ENCODE data around the gene BRAT1.

The BRAT1 gene

DNA sequence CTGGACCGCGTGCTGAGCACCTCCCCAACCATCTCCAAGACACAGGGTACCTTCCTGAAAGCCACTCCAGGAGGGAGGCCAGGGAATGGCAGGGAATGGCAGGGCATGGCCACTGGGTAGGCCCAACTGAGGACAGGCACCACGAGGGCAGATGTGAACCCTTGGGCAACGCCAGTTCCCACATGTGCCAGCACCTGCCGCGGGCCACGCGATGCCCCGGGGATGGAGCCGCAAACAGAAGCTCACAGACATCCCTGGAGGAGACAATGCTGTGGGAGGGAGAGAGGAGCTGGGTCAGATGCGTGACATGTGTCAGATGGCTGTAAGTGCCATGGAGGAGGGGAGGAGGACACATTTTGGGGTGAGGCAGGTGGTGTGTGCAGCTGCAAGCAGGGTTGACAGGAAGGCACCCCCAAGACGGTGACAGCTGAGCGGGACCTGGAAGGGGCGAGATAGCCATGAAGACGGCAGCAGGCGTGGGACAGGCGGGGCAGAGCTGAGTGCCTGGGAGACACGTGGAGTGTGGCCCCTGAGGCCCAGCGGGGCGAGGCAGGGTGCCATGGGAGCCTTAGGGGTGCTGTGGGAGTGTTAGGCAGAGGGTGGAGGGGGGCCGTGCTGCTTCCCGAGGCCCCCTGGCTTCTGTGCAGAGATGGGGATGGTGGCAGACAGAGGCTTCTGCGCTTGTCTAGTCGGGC is 31.1 kb upstream of the BRAT1 start:
- in situ Hi-C loops (cut with MboI; ENCODE audit: low pct_unique_long_range_greater_than_20kb, low sequenced_read_pairs), result no loop called here
- DNase-seq, result no peak

DNA sequence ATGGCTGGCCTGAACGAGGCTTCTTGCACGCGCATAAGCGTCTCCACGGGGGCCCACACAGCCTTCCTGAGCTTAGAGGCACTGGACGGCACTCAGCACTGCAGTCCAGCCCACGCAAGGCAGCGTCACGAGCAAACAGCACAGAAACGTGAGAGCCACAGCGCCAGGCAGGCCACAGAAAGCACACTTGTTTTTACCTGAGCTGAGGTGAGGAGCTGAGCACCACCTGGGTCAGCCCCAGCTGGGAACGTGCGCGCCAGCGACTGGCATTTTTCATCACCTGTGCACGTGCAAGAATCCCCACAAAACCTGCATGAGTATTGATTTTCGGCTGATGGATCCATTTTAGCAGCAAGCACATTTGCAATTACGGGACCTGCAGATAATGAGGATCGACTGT is 30.1 kb upstream of the BRAT1 start:
- in situ Hi-C loops (cut with MboI; ENCODE audit: low pct_unique_long_range_greater_than_20kb, low sequenced_read_pairs), result no loop called here
- DNase-seq, result no peak

DNA sequence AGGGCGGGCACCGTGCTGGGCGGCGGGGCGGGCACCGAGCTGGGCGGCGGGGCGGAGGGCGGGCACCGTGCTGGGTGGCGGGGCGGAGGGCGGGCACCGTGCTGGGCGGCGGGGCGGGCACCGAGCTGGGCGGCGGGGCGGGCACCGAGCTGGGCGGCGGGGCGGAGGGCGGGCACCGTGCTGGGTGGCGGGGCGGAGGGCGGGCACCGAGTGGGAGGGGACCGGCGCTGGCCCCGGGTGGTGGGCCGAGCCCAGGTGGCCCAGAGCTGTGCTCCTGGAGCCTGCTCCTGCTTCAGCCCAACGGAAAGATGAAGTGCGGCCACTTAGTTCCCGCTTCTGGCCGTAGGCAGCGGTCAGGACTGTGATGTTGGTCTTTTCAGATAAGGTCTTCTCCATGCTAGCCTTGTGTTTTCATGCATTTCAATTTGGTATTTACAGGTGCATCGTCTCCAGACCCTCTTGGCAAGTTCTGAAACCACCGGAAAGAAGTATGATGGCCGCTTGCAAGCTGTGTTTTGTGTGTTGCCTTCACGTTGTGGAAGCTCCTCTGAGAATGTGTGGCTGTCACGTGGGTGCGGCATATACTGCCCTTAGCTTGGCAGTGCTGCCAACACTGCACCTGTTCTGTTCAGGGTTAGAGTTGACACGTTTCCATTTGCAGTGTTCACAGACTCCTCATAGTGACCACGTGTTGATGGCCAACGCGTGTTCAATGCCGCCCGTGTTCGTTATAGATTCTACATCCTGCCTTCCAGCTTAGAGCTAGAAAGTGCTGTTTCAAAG is 28.7 kb upstream of the BRAT1 start:
- in situ Hi-C loops (cut with MboI; ENCODE audit: low pct_unique_long_range_greater_than_20kb, low sequenced_read_pairs), result no loop called here
- DNase-seq, result no peak

DNA sequence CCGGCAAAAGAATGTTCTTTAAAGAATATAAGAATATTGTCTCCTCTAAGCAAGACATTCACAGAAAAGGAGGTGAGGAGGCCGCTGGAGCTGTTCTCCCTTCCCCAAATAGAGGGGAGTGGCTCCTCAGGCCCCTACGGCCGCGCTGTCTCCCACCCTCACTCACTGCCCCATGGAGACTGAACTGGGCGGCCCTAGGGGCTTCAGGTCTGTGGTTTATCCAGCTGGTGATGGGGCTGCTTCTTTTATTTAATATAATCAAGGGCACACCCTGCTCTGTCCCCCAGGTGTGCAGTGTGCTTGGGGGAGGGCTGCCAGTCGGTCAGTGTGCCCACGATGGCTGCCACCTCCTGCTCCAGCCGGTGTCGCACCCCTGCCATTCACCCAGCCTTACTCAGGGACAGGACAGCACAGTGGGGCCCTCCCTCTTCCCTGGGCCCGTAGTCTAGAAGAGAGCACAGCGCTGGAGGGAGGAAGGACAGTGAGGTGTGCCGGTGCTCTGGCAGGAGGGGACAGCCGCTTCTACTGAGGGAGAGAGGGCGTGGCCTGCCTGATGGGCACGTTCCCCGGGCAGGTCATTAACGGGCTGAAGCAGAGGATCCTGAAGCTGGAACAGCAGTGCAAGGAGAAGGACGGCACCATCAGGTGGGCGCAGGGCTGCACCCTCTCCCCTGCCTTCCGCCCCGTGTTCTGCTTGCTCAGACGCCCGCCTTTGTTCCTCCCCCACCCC is 26.8 kb upstream of the BRAT1 start:
- in situ Hi-C loops (cut with MboI; ENCODE audit: low pct_unique_long_range_greater_than_20kb, low sequenced_read_pairs), result no loop called here
- DNase-seq, result no peak

DNA sequence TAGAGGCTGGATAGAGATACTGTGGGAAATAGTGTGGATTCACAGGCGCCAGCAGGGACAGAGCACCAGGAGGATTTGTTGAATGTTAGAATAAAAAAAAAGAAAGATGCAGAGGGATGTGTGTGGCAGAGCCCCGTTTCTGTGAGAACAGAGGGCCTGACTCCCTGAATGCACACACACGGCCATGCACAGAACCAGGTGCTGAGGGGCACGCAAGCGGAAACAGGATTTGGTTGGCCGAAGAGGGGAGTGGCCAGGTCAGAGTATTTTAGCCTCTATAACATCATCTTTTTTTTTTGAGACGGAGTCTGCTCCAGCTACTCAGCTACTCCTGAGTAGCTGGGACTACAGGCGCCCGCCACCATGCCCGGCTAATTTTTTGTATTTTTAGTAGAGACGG is 25.3 kb upstream of the BRAT1 start:
- in situ Hi-C loops (cut with MboI; ENCODE audit: low pct_unique_long_range_greater_than_20kb, low sequenced_read_pairs), result no loop called here

DNA sequence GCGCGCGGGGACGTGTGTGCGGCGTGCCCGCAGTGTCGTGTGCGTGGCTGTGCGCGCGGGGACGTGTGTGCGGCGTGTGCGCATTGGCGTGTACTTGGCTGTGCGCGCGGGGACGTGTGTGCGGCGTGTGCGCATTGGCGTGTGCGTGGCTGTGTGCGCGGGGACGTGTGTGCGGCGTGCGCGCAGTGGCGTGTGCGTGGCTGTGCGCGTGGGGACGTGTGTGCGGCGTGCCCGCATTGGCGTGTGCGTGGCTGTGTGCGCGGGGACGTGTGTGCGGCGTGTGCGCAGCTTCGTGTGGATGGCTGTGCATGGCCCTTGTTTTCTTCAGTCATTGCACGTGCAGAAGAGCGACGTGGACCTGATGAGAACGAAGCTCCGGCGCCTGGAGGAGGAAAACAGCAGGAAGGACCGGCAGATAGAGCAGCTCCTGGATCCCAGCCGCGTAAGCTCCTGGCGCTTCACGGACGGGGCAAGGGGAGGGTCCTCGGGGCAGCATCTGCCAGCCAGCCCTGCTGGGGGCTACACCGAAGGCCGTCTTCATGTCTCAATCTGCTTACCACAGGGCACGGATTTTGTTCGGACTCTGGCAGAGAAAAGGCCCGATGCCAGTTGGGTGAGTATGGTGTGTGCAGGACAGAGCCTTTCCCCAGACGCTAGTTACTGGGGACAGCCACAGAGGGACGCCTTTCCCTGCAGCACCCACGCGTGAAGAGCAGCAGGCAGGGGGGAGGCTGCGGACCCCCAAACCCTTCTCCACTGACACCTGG is 22.8 kb upstream of the BRAT1 start:
- DNase-seq, result no peak
- in situ Hi-C loops (cut with MboI; ENCODE audit: low pct_unique_long_range_greater_than_20kb, low sequenced_read_pairs), result no loop called here

More for the DNA sequence above, 25.3 kb upstream of the BRAT1 start:
- no peak for DNase-seq

DNA sequence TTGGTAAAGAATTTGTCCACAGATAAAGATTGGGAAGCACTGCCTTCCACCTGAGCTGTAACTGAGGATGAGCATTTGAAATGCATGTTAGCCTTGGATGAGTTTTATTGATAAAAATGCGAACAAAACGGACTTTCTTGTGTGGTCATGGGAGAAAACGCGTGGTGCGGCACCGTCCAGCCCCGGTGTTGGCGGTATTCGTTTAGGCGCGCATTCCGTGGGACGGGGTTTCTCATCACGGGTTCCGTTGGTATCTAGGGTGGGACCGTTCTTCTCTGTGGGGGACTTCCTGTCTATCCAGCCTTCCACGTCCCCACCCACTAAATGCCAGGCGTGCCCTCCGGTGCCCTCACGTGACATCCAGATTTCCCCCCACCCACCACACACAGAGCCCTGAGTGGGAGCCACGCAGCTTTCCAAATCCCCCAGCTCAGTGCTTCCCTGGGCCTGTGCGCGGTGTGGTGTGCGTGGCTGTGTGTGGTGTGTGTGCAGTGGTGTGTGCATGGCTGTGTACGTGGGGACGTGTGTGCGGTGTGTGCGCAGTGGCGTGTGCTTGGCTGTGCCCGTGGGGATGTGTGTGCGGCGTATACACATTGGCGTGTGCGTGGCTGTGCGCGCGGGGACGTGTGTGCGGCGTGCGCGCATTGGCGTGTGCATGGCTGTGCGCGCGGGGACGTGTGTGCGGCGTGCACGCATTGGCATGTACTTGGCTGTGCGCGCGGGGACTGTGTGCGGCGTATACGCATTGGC is 21.6 kb upstream of the BRAT1 start:
- no peak for DNase-seq
- in situ Hi-C loops (cut with MboI; ENCODE audit: low pct_unique_long_range_greater_than_20kb, low sequenced_read_pairs), result no loop called here

DNA sequence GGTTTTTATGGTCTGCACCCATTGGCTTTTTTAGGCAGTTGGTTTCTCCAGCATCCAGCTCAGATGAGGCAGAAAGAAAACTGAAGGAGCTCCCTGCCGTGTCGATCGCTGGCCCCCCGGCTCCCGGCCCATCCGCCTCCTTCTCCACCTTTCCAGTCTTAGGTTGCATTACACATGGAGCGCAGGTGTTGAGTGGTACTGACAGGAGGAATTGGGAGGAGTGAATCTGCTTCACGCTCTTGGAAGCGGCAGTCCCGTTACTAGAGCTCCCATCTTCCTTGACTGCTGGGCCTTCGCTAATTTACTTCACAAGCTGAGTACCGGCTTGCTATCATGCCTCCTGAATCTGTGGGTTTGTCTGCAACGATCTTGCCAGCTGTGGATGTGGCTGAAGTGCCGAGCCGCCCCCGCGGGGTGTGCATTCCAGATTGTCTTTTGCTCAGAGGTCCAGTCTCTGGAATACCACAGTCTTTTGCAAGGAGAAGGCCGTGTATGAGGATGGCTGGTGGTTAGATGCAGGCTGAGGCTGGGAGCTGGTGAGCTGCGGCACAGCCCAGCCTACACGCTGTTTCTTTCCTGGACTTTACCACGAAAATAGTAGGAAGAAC is 20.5 kb upstream of the BRAT1 start:
- in situ Hi-C loops (cut with MboI; ENCODE audit: low pct_unique_long_range_greater_than_20kb, low sequenced_read_pairs), result no loop called here
- DNase-seq, result no peak

DNA sequence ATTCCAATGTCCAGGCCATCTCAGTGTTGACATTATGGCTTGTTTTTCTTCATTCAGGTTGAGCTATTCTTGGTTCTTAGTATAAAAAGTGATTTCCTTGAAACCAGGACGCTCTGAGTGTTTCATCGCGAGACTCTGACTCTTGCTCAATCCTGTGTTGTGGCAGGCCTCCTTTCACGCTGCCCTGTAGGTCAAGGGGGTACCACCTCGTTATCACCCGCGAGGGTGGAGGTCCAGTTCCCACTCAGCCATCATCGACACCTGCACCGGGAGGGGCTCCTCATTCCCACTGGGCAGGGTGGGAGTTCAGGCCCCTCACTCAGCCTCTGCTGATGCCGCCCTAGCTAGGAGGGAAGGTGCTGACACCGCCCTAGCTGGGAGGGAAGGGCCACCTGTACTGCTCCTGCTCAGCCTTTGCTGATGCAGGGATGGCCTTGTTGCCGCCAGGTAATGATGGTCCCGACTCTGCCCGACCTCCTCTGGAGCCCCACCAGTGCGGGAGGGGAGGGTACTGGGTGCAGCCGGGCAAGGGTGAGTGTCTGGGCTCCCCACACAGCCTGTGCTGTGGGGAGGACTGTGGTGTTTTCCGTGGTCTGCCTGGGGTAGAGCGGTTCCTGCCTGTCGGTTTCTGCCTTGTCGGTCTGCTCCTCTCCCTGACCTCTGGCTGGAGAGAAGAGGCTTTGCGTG is 19.9 kb upstream of the BRAT1 start:
- in situ Hi-C loops (cut with MboI; ENCODE audit: low pct_unique_long_range_greater_than_20kb, low sequenced_read_pairs), result no loop called here
- no peak for DNase-seq

DNA sequence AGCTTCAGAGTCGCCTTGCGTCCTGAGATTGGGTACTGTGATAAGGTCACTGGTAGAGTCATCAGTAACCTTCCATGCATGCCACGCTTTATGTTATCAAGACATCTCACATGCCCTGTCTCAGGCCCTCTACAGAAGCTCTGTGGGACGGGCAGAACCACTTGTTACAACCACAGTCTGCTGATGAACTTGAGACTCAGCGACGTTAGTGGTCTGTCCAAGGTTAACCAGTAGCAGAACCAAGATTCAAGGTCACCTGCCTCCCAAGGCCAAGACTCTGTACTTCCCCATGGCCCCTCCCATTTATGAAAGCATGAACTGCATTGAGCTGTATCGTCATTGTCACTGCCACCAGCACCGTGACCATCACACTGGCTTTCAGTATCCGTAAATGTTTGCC is 18.4 kb upstream of the BRAT1 start:
- in situ Hi-C loops (cut with MboI; ENCODE audit: low pct_unique_long_range_greater_than_20kb, low sequenced_read_pairs), result no loop called here
- DNase-seq, result no peak

DNA sequence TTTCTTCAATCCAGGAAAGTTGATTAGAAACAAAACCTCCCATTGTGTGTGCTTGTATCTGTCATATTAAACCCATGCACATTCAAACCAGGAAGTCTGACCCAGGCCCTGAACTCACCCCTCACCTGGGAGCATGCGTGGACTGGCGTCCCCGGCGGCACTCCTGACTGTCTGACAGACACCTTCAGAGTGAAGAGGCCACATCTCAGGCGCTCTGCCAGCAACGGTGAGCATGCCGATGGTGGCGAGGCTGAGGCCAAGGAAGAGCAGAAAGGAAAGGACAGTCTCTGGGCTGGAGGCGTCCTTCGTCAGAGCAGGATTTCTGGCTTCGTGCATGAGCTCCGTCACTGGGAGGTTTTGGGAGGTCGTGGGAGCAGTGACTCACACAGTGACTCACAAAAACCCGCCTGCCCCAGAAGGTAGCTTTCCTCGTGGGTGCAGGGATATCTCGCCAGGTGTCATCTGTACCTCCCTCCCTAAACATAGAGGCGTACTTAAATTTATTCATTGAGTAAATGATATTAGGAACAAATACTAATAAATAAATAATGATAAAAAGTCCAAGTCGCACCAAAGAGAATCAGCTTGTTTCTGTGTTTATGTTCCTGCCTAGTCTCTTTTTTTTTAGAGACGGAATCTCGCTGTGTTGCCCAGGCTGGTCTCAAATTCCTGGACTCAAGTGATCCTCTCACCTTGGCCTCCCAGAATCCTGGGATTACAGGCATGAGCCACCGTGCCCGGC is 16.9 kb upstream of the BRAT1 start:
- DNase-seq, result no peak
- in situ Hi-C loops (cut with MboI; ENCODE audit: low pct_unique_long_range_greater_than_20kb, low sequenced_read_pairs), result no loop called here

DNA sequence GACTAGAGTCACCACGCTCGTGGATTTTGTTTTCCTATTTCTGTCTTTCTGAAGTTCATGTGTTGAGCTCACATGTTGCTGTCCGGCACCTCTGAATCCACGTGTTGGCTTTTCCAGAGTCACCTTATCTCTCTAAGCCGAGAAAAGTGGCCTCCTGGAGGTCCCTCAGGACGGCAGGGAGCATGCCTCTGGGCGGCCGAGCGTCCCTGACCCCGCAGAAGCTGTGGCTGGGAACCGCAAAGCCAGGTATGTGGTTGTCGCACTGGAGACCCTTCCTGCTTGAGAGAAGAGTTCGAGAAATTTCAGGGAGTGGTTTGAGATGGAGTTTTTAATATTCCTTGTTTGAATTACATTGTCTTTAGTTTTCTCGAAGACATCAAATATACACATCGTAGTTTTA is 16.1 kb upstream of the BRAT1 start:
- in situ Hi-C loops (cut with MboI; ENCODE audit: low pct_unique_long_range_greater_than_20kb, low sequenced_read_pairs), result no loop called here
- no peak for DNase-seq

DNA sequence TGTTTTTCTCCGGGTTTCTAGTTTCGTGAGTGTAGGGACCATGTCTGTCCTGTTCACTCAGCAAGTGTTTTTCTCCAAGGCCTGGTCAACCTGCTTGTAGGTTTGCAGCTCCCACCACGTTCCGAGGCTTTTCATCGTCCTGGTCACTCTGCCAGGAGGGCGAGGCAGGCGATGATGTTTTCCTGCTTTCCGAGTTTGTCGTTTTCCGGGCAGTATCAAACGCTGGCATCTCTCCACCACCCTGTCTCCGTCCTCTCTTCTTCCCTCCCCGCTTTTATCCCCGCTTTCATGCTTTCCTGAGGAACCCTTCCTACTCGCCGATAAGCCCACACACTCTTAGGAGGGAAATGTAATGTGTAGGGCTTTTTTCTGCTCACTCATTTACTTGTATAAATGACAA is 14.7 kb upstream of the BRAT1 start:
- no peak for DNase-seq
- in situ Hi-C loops (cut with MboI; ENCODE audit: low pct_unique_long_range_greater_than_20kb, low sequenced_read_pairs), result no loop called here

DNA sequence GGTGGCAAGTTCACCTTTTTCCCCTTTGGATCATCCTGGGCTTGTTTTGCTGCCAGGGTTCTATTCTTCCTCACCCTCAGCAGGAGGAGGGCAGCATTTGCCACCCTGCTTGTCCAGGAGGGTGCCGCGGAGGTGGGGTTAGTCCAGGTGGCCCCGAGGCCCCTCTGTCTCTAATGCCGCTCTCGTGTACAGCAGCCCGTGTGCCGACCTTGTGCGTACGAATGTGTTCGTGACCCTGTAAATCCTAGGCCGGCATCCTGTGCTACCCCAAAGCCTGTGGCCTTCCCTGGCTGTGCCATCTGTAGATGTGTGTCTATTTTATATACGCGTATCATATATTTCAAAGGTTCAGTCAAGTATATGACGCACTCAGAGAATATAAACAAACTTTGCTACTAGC is 14.1 kb upstream of the BRAT1 start:
- DNase-seq, result no peak
- in situ Hi-C loops (cut with MboI; ENCODE audit: low pct_unique_long_range_greater_than_20kb, low sequenced_read_pairs), result no loop called here

DNA sequence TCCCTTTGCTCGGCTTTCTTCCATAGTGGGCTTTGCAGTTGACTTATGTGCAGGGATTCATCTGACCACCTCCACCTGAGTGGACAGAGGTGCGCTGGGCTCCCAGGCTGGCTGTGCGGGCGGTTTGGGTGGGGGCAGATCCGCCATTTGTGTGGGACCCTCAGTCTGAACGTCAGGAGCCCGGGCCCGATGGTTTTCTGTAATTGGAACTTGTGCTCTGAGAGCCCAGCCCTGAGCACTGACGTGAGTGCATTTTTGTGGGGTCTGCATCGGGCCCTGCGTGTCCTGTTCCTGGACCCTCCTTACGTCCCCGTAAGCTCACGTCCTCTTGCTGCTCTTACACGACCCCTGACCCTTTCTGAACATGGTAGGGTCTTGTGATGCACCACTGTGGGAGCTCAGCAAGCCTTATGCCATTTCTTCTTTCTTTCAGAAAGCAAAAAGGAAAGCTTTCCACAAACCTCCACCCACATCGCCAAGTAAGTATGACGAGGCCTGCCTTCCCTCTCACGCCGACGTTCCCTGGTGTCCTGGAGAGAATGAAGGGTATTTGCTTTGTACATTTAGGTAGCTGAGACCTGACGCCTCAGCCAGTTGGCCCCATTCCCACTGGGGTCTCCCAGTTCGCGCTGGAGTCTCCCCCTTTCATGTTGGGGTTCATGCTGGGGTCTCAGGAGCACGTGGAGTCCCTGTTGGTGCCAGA is 13.3 kb upstream of the BRAT1 start:
- in situ Hi-C loops (cut with MboI; ENCODE audit: low pct_unique_long_range_greater_than_20kb, low sequenced_read_pairs), result no loop called here
- DNase-seq, result no peak

DNA sequence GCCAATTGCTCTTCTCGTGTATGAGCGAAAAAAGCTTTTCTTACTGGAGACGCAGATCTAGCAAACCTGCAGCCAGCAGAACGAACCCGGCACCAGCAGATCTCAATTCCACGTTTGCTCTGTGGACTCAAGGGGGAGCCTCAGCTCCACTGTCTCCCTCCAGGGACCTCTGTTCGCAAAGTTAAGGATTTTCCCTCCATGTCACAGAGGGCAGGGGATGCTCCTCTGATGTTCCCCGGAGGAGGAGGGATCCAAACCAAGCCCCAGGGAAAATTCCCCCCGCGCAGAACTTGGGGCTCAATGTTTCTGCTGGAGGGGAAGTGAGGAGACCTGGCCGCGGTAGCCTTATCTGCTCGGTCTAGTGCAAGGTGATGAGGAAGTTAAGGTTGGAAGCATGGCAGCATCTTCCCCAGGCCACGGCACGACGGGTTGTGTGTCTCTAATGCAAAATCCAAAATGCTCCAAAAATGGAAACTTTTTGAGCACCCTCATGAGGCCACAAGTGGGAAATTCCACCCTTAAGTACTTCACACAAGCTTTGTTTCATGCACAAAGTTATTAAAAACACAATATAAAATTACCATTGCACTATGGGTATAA is 12.5 kb upstream of the BRAT1 start:
- in situ Hi-C loops (cut with MboI; ENCODE audit: low pct_unique_long_range_greater_than_20kb, low sequenced_read_pairs), result no loop called here
- peak; percentile 44 for DNase-seq
